A673 (cell line): ENCODE results near the gene ADK. TPM values are rescaled to one million over a fixed set of nuclear protein-coding genes. Genes with fewer than 3 reads are reported as not detected.
A peak's percentile ranks its signal among the peaks of the same experiment; 100 is the strongest.

Experiments
- BruUV-seq: library from RNA; stranded (reverse); fragments of 400-500 nt; replicated peaks from 2 replicates; lab custom pipeline; 2021; lab: Mats Ljungman, UMichigan
- CTCF ChIA-PET: fragments of 300-600 bp; sonication (Branson Sonifier 250); formaldehyde crosslinking; loops from one replicate; lab custom pipeline; 2022; ENCODE audit warnings: antibody characterized with exemption; lab: Charles Lee
- POLR2A ChIA-PET: fragments of 300-600 bp; sonication (Branson Sonifier 250); formaldehyde crosslinking; loops from one replicate; lab custom pipeline; 2022; ENCODE audit warnings: antibody characterized with exemption; ENCODE audit not compliant: low non-redundant PET; lab: Charles Lee
- DNase-seq: peaks from one replicate; pipeline ENCODE4 v3.0.0-alpha.2; 2015; ENCODE audit warnings: low spot score
- H3K27ac ChIP-seq: fragments of 200-600 bp; sonication (generic); 2 replicates; pipeline ENCODE4 v1.5.1; 2016; ENCODE audit warnings: mixed run types, low read depth, mild to moderate bottlenecking, mixed read lengths, antibody characterized with exemption, low read length; ENCODE audit not compliant: poor library complexity, severe bottlenecking
- H3K27me3 ChIP-seq: fragments of 200-600 bp; sonication (generic); replicated peaks from 2 replicates; pipeline ENCODE4 v1.6.1; 2017; ENCODE audit warnings: mixed run types, low read depth, mild to moderate bottlenecking, mixed read lengths, antibody characterized with exemption, low read length; ENCODE audit not compliant: insufficient read depth, poor library complexity
- H3K36me3 ChIP-seq: fragments of 200-600 bp; sonication (generic); 2 replicates; pipeline ENCODE4 v1.6.1; 2016; ENCODE audit warnings: mixed run types, mild to moderate bottlenecking, mixed read lengths, antibody characterized with exemption, low read length; ENCODE audit not compliant: insufficient read depth, poor library complexity, severe bottlenecking
- H3K4me1 ChIP-seq: fragments of 200-600 bp; sonication (generic); 2 replicates; pipeline ENCODE4 v1.6.1; 2017; ENCODE audit warnings: mixed run types, mild to moderate bottlenecking, mixed read lengths, antibody characterized with exemption, low read length; ENCODE audit not compliant: insufficient read depth, poor library complexity, severe bottlenecking
- H3K4me3 ChIP-seq: fragments of 200-600 bp; sonication (generic); 2 replicates; pipeline ENCODE4 v1.5.1; 2016; ENCODE audit warnings: low read depth, mixed run types, mild to moderate bottlenecking, mixed read lengths, low read length; ENCODE audit not compliant: poor library complexity, severe bottlenecking
- H3K9me3 ChIP-seq: fragments of 200-600 bp; sonication (generic); 2 replicates; pipeline ENCODE4 v1.6.1; 2016; ENCODE audit warnings: mixed run types, low read depth, mild to moderate bottlenecking, mixed read lengths, antibody characterized with exemption, low read length; ENCODE audit not compliant: poor library complexity, severe bottlenecking
- CTCF ChIP-seq: fragments of 300-800, 200-600 bp; sonication (generic); conservative IDR thresholded peaks from 2 replicates; pipeline ENCODE4 v1.5.1; 2017; ENCODE audit warnings: low read depth, mild to moderate bottlenecking, antibody characterized with exemption, low read length, moderate library complexity, mixed read lengths
- EZH2 ChIP-seq: fragments of 200-600 bp; sonication (generic); IDR thresholded peaks from 2 replicates; pipeline ENCODE4 v1.6.1; 2017; ENCODE audit warnings: borderline replicate concordance, low read depth, mild to moderate bottlenecking, mixed read lengths, antibody characterized with exemption, low read length; ENCODE audit not compliant: poor library complexity, severe bottlenecking
- intact Hi-C: fragments of 100-400 bp; cut with micrococcal nuclease; formaldehyde crosslinking; loops from one replicate; pipeline ENCODE4 v1.10.0; 2022; ENCODE audit not compliant: unreplicated experiment
- total RNA-seq: library from RNA; stranded (reverse); gene quantifications from 2 replicates; pipeline ENCODE4 v1.2.3, GENCODE V29; 2021

Gene ADK
- total RNA-seq, 1 experiment from 2014 or later: 49.0 TPM

GRCh38 chr10:74246495-74246894 is 95.5 kb downstream of the ADK start:
- ChIA-PET CTCF (interaction anchor here (0.7 kb wide), 1 partner anchor 777 kb away, joined by 3 read pairs; no protein-coding TSS in a partner anchor), POLR2A (no interaction called here)
- no peaks in the 10 kb centered on the region for H3K27me3 ChIP-seq
- H3K4me1 ChIP-seq: no peaks in the 10 kb centered on the region
- DNase-seq: no peak
- no peak overlapping the region for H3K4me3 ChIP-seq
- H3K9me3 ChIP-seq: no peaks in the 10 kb centered on the region
- no peaks in the 10 kb centered on the region for H3K36me3 ChIP-seq
- TF ChIP-seq EZH2 (no peak), CTCF (no peak)
- intact Hi-C loops: no loop called here
- no TSS peak for BruUV-seq
- no peak overlapping the region for H3K27ac ChIP-seq

- no TSS peak for BruUV-seq
- Histone ChIP-seq H3K27me3 (no peaks in the 10 kb centered on the region), H3K27ac (no peak overlapping the region), H3K4me3 (no peak overlapping the region), H3K36me3 (no peaks in the 10 kb centered on the region), H3K9me3 (no peaks in the 10 kb centered on the region), H3K4me1 (peaks cover 8% of the 10 kb centered on the region)
- no peak for DNase-seq
- intact Hi-C loops: no loop called here
- POLR2A ChIA-PET: no interaction called here
- no peak for TF ChIP-seq CTCF
- no peak for TF ChIP-seq EZH2
- CTCF ChIA-PET: no interaction called here
Measured at GRCh38 chr10:74249865-74250264, 98.8 kb downstream of the ADK start.

GRCh38 chr10:74255214-74255613 is 104.2 kb downstream of the ADK start:
- Histone ChIP-seq H3K4me3 (no peak overlapping the region), H3K27ac (peak overlapping the region; percentile 27), H3K27me3 (no peaks in the 10 kb centered on the region), H3K36me3 (no peaks in the 10 kb centered on the region), H3K4me1 (peaks cover 38% of the 10 kb centered on the region), H3K9me3 (no peaks in the 10 kb centered on the region)
- CTCF ChIA-PET: no interaction called here
- DNase-seq: no peak
- TF ChIP-seq CTCF (no peak), EZH2 (no peak)
- POLR2A ChIA-PET: interaction anchor here (0.5 to 0.9 kb wide), 2 partner anchors 40 to 45 kb away, joined by 3 to 8 read pairs; no protein-coding TSS in a partner anchor
- intact Hi-C loops: loop anchor here (5.0 kb wide), 2 partner anchors 42 to 847 kb away; no protein-coding TSS in a partner anchor
- BruUV-seq: TSS peak; percentile 91
